HG03025 (cell line): Measurements from ENCODE around the gene HMGA1.

Source experiments
- ATAC-seq: cut with Tn5 transposase; IDR thresholded peaks from one replicate; pipeline ENCODE4 v1.9.1; 2021; ENCODE audit warnings: mild to moderate bottlenecking, moderate library complexity; ENCODE audit not compliant: unreplicated experiment, low FRiP score

HMGA1 gene

GRCh38 chr6:34236443-34237315 lies at the start of gene HMGA1:
TSS of gene HMGA1 (plus strand) at chr6:34236873. CDS start at chr6:34240781, 3,908 bp downstream.
- ATAC-seq: peak; percentile 56

GRCh38 chr6:34189806-34190503 lies 46.7 kb upstream of the HMGA1 start:
- ATAC-seq: no peak

GRCh38 chr6:34190504-34191122 lies 46.1 kb upstream of the HMGA1 start:
- ATAC-seq: no peak

- no peak for ATAC-seq
These were observed 41.9 kb upstream of the HMGA1 start for GRCh38 chr6:34194772-34195171.

GRCh38 chr6:34195726-34196115 lies 41.0 kb upstream of the HMGA1 start:
- ATAC-seq: no peak

- no peak for ATAC-seq
These were observed 40.4 kb upstream of the HMGA1 start for GRCh38 chr6:34196116-34196832.

- ATAC-seq: no peak
These were observed 39.9 kb upstream of the HMGA1 start for GRCh38 chr6:34196833-34197195.

GRCh38 chr6:34200340-34200971 lies 36.2 kb upstream of the HMGA1 start:
- ATAC-seq: no peak

- ATAC-seq: no peak
These were observed 35.1 kb upstream of the HMGA1 start for GRCh38 chr6:34201455-34202107.

- no peak for ATAC-seq
These were observed 34.1 kb upstream of the HMGA1 start for GRCh38 chr6:34202329-34203201.

- ATAC-seq: no peak
These were observed 32.0 kb upstream of the HMGA1 start for GRCh38 chr6:34204693-34205092.

- ATAC-seq: no peak
These were observed 31.2 kb upstream of the HMGA1 start for GRCh38 chr6:34205466-34205865.

GRCh38 chr6:34205916-34206315 lies 30.8 kb upstream of the HMGA1 start:
- ATAC-seq: no peak

- no peak for ATAC-seq
These were observed 29.9 kb upstream of the HMGA1 start for GRCh38 chr6:34206726-34207125.

- ATAC-seq: no peak
These were observed 28.8 kb upstream of the HMGA1 start for GRCh38 chr6:34207695-34208443.

- ATAC-seq: no peak
These were observed 22.9 kb upstream of the HMGA1 start for GRCh38 chr6:34213772-34214171.

GRCh38 chr6:34218691-34219090 lies 18.0 kb upstream of the HMGA1 start:
- ATAC-seq: no peak

- peak; percentile 7 for ATAC-seq
These were observed 13.2 kb upstream of the HMGA1 start for GRCh38 chr6:34223381-34223955.
